Measurements from ENCODE around the gene ERN1.

- TF ChIP-seq CTCF (IDR thresholded peaks at IDR 0.05) (no peak), POLR2A (IDR thresholded peaks at IDR 0.05) (no peak), POLR2AphosphoS5 (IDR thresholded peaks at IDR 0.05) (no peak), EP300 (IDR thresholded peaks at IDR 0.05) (no peak)
These were observed 37.8 kb downstream of the ERN1 start for GRCh38 chr17:64092113-64092512.

All from gastroesophageal sphincter (tissue), 3 donors.